Stimulated activated CD4-positive, alpha-beta T cell treated with anti-CD3 and anti-CD28 coated beads, Interleukin-1b, Interleukin-23, amount 100 ng/mL, for 4 hours (primary cell): ENCODE measurements around the gene DRD2.

Source experiments
- DNase-seq, 2 donors: peaks; one replicate each; pipeline ENCODE4 v3.0.0-alpha.2; 2020; ENCODE audit warnings: low read depth in 2 of 2

Gene DRD2

GRCh38 chr11:113484223-113484622 is 9.0 kb upstream of the DRD2 start:
- DNase-seq, result no peak

GRCh38 chr11:113481672-113482071 is 6.5 kb upstream of the DRD2 start:
- DNase-seq, result no peak

- DNase-seq, result no peak
Observed at GRCh38 chr11:113481226-113481625, 6.0 kb upstream of the DRD2 start.

GRCh38 chr11:113477321-113477720 is 2.1 kb upstream of the DRD2 start:
- no peak for DNase-seq

- DNase-seq, result no peak
Observed at GRCh38 chr11:113476553-113476952, 1.4 kb upstream of the DRD2 start.

GRCh38 chr11:113474362-113475159 is 637 bp downstream of the DRD2 start:
- peak; percentile 23 to 27 for DNase-seq

GRCh38 chr11:113473983-113474361 is 1.2 kb downstream of the DRD2 start:
- no peak for DNase-seq

- no peak for DNase-seq
Observed at GRCh38 chr11:113472471-113472870, 2.7 kb downstream of the DRD2 start.

- DNase-seq, result no peak
Observed at GRCh38 chr11:113470233-113470632, 5.0 kb downstream of the DRD2 start.

GRCh38 chr11:113468726-113469345 is 6.4 kb downstream of the DRD2 start:
- DNase-seq, result no peak

- no peak for DNase-seq
Observed at GRCh38 chr11:113467545-113467944, 7.7 kb downstream of the DRD2 start.

- no peak for DNase-seq
Observed at GRCh38 chr11:113465786-113466185, 9.4 kb downstream of the DRD2 start.

- DNase-seq, result no peak
Observed at GRCh38 chr11:113464416-113464815, 10.8 kb downstream of the DRD2 start.

- DNase-seq, result no peak
Observed at GRCh38 chr11:113462830-113463229, 12.4 kb downstream of the DRD2 start.

GRCh38 chr11:113461639-113462038 is 13.6 kb downstream of the DRD2 start:
- DNase-seq, result no peak

- DNase-seq, result no peak
Observed at GRCh38 chr11:113460469-113460868, 14.7 kb downstream of the DRD2 start.

- no peak for DNase-seq
Observed at GRCh38 chr11:113458189-113458588, 17.0 kb downstream of the DRD2 start.

GRCh38 chr11:113457784-113458183 is 17.4 kb downstream of the DRD2 start:
- no peak for DNase-seq

- no peak for DNase-seq
Observed at GRCh38 chr11:113454455-113454854, 20.7 kb downstream of the DRD2 start.

GRCh38 chr11:113449743-113450142 is 25.5 kb downstream of the DRD2 start:
- DNase-seq, result no peak

GRCh38 chr11:113448316-113448677 is 26.9 kb downstream of the DRD2 start:
- DNase-seq, result no peak

- DNase-seq, result no peak
Observed at GRCh38 chr11:113447621-113448315, 27.4 kb downstream of the DRD2 start.

GRCh38 chr11:113446938-113447337 is 28.3 kb downstream of the DRD2 start:
- no peak for DNase-seq
